Stomach (tissue), 9 donors: ENCODE results near the gene MACROH2A1. TPM values are rescaled to one million over a fixed set of nuclear protein-coding genes. Genes with fewer than 3 reads are reported as not detected.

Experiments
- DNase-seq, 2 donors: peaks; one replicate each; pipeline versions ENCODE4 v3.0.0 to v3.0.0-alpha.2; 2013 to 2019
- H3K27ac ChIP-seq, 5 donors: fragments of 200-600 bp in 4 of 5; sonication (generic) in 4 of 5; one replicate each; pipeline ENCODE4 v1.5.1; 2013 to 2019; ENCODE audit warnings: mild to moderate bottlenecking in 1 of 5, moderate library complexity in 1 of 5
- H3K27me3 ChIP-seq, 3 donors: fragments of 200-600 bp; sonication (generic); one replicate each; pipeline ENCODE4 v1.5.1; 2017 to 2019; ENCODE audit warnings: mixed run types in 1 of 3
- H3K36me3 ChIP-seq, 4 donors: fragments of 200-600 bp; sonication (generic); 1 replicate in 3 of 4; 2 replicates in 1 of 4; pipeline ENCODE4 v1.5.1; 2016 to 2019
- H3K4me1 ChIP-seq, 4 donors: fragments of 200-600 bp; sonication (generic); one replicate each; pipeline ENCODE4 v1.5.1; 2016 to 2019
- H3K4me3 ChIP-seq, 4 donors: fragments of 200-600 bp; sonication (generic) in 3 of 4; one replicate each; pipeline ENCODE4 v1.5.1; 2016 to 2019; ENCODE audit warnings: mild to moderate bottlenecking in 1 of 4
- H3K9me3 ChIP-seq, 4 donors: fragments of 200-600 bp; sonication (generic); one replicate each; pipeline ENCODE4 v1.5.1; 2016 to 2019
- CTCF ChIP-seq, 7 experiments: fragments of 450-650 bp in 4 of 7; fragments of 200-600 bp in 3 of 7; sonication (generic) in 3 of 7; IDR thresholded peaks; one replicate each; pipeline ENCODE4 v1.5.1; 2016 to 2019; ENCODE audit warnings: antibody characterized with exemption in 7 of 7, control low read depth in 2 of 7, mild to moderate bottlenecking in 1 of 7
- EP300 ChIP-seq: sonication (generic); formaldehyde crosslinking; IDR thresholded peaks from one replicate; pipeline ENCODE4 v1.6.1; 2017; ENCODE audit warnings: antibody characterized with exemption
- POLR2A ChIP-seq, 4 donors: fragments of 450-650 bp; IDR thresholded peaks; one replicate each; pipeline ENCODE4 v1.6.1; 2016; ENCODE audit warnings: antibody characterized with exemption in 4 of 4, control low read depth in 2 of 4, mild to moderate bottlenecking in 1 of 4, moderate library complexity in 1 of 4
- POLR2AphosphoS5 ChIP-seq, 3 donors: sonication (generic); formaldehyde crosslinking; IDR thresholded peaks; one replicate each; pipeline ENCODE4 v1.6.1; 2016; ENCODE audit warnings: antibody characterized with exemption in 3 of 3
- WGBS, 5 donors: extraction: QIAGEN DNeasy Blood & Tissue Kit in 3 of 5; methylation state at CpG; one replicate each; pipeline versions ENCODE4 v1.1.5 to v1.1.7; 2013 to 2018; 5-methylcytosine and 5-hydroxymethylcytosine counted together
- intact Hi-C: fragments of 100-400 bp; cut with DNase I; formaldehyde crosslinking; loops from one replicate; pipeline ENCODE4 v1.15.1; 2023; ENCODE audit warnings: low total_unique reads
- polyA plus RNA-seq, 3 donors: library from polyadenylated mRNA; stranded (reverse); fragments of 200-250 nt; gene quantifications; one replicate each; pipeline ENCODE4 v1.2.3, GENCODE V29; 2013
- total RNA-seq, 5 donors: library from RNA; depleted of rRNA; stranded (reverse); fragments of >200 nt; gene quantifications; one replicate each; pipeline versions ENCODE4 v1.1.0 to v1.2.3, GENCODE V29; 2014 to 2016
- donor health status: healthy with polysubstance abuse.
- donor health status: Bipolar disorder and iron deficiency.
- donor health status: healthy.

MACROH2A1 gene
- total and polyA plus RNA-seq, 8 donors = 77.1 to 206 (median 150) TPM

GRCh38 chr5:135313946-135314345, 85.1 kb downstream of the MACROH2A1 start:
- no peak for TF ChIP-seq POLR2A (IDR thresholded peaks at IDR 0.05)
- no peak for TF ChIP-seq CTCF (IDR thresholded peaks at IDR 0.05)
- no peak for TF ChIP-seq EP300
- TF ChIP-seq POLR2AphosphoS5 (IDR thresholded peaks at IDR 0.05) = no peak
- H3K4me1 ChIP-seq = no peaks in the 10 kb centered on the region
- H3K27me3 ChIP-seq = no peaks in the 10 kb centered on the region
- no peak overlapping the region for H3K27ac ChIP-seq
- no peaks in the 10 kb centered on the region for H3K36me3 ChIP-seq
- H3K4me3 ChIP-seq = no peak overlapping the region
- DNase-seq = no peak
- intact Hi-C loops = no loop called here
- WGBS, 5 donors = 67 to 94% (median 83%) methylated on average over 2 of the region's 2 CpGs
- no peaks in the 10 kb centered on the region for H3K9me3 ChIP-seq

GRCh38 chr5:135313405-135313804, 85.6 kb downstream of the MACROH2A1 start:
- H3K27ac ChIP-seq = no peak overlapping the region
- 91 to 98% (median 92%) methylated on average over 4 of the region's 4 CpGs for WGBS, 5 donors
- intact Hi-C loops = no loop called here
- no peaks in the 10 kb centered on the region for H3K4me1 ChIP-seq
- no peak for TF ChIP-seq POLR2A (IDR thresholded peaks at IDR 0.05)
- no peak overlapping the region for H3K4me3 ChIP-seq
- no peak for DNase-seq
- no peaks in the 10 kb centered on the region for H3K36me3 ChIP-seq
- no peaks in the 10 kb centered on the region for H3K27me3 ChIP-seq
- H3K9me3 ChIP-seq = no peaks in the 10 kb centered on the region

GRCh38 chr5:135312255-135312935, 86.6 kb downstream of the MACROH2A1 start:
- H3K9me3 ChIP-seq = no peaks in the 10 kb centered on the region
- no peaks in the 10 kb centered on the region for H3K36me3 ChIP-seq
- H3K27ac ChIP-seq = no peak overlapping the region
- H3K4me3 ChIP-seq = no peak overlapping the region
- no peaks in the 10 kb centered on the region for H3K27me3 ChIP-seq
- no peak for TF ChIP-seq EP300
- TF ChIP-seq POLR2AphosphoS5 (IDR thresholded peaks at IDR 0.05) = no peak
- no peak for TF ChIP-seq CTCF (IDR thresholded peaks at IDR 0.05)
- no peak for TF ChIP-seq POLR2A (IDR thresholded peaks at IDR 0.05)
- H3K4me1 ChIP-seq = no peaks in the 10 kb centered on the region
- no peak for DNase-seq
- WGBS, 5 donors = 90 to 98% (median 96%) methylated on average over 10 of the region's 10 CpGs
- intact Hi-C loops = no loop called here

GRCh38 chr5:135310328-135310989, 88.6 kb downstream of the MACROH2A1 start:
- WGBS, 5 donors = 36 to 58% (median 48%) methylated on average over 5 of the region's 5 CpGs
- H3K4me1 ChIP-seq = no peaks in the 10 kb centered on the region
- H3K4me3 ChIP-seq = no peak overlapping the region
- intact Hi-C loops = no loop called here
- no peaks in the 10 kb centered on the region for H3K9me3 ChIP-seq
- no peaks in the 10 kb centered on the region for H3K36me3 ChIP-seq
- H3K27ac ChIP-seq = no peak overlapping the region
- DNase-seq = no peak
- no peak for TF ChIP-seq CTCF (IDR thresholded peaks at IDR 0.05)
- no peak for TF ChIP-seq EP300
- no peak for TF ChIP-seq POLR2AphosphoS5 (IDR thresholded peaks at IDR 0.05)
- TF ChIP-seq POLR2A (IDR thresholded peaks at IDR 0.05) = no peak
- H3K27me3 ChIP-seq = no peaks in the 10 kb centered on the region
